ENCODE data around the gene KHSRP.
A peak's percentile ranks its signal among the peaks of the same experiment; 100 is the strongest.
"Not testable (repeated sequence)": the region's sequence is repeated elsewhere in the genome, so short reads cannot be mapped to it uniquely, and the experiment has no call there.

Gene KHSRP

DNA sequence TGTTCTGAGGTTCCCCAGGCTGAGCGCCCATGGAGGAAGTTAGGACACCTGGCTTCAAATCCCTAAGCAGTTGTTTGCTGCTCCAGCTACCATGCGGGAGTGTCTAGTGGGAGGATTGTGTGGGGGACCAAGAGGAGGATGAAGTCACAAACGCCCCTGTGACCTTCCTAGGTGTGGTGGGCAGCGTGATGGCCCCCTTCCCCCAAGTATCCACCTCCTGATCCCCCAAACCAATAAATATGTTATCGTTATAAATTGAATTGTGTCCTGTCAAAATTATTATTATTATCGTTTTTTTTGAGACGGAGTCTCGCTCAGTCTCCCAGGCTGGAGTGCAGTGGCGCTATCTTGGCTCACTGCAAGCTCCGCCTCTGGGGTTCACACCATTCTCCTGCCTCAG, 9.1 kb upstream of the KHSRP start, which contains the start of gene SLC25A41:
Gene SLC25A41, minus strand, starts transcription at position 101 of the 400 bp plus-strand sequence. Its CDS starts 70 bp downstream, at position 31.
- TF ChIP-seq CTCF (IDR thresholded peaks at IDR 0.05; ENCODE audit: low read depth, low read length), result no peak
- no peak for TF ChIP-seq POLR2A (IDR thresholded peaks at IDR 0.05; ENCODE audit: extremely low read depth, insufficient read length)
- TF ChIP-seq MAX (IDR thresholded peaks at IDR 0.05; ENCODE audit: low read depth, low read length), result no peak
- no peak for TF ChIP-seq MYC (IDR thresholded peaks at IDR 0.05; ENCODE audit: low read depth, low read length)
- DNase-seq (ENCODE audit: low read depth), result no peak
- no peak within 1 kb of the TSS for H3K4me3 ChIP-seq (ENCODE audit: low read depth, low read length)

GRCh38 chr19:6433165-6433564, 8.6 kb upstream of the KHSRP start:
- DNase-seq (ENCODE audit: low read depth), result no peak
- H3K4me3 ChIP-seq (ENCODE audit: low read depth, low read length), result no peak overlapping the region
- TF ChIP-seq CTCF (IDR thresholded peaks at IDR 0.05; ENCODE audit: low read depth, low read length), result no peak
- no peak for TF ChIP-seq MAX (IDR thresholded peaks at IDR 0.05; ENCODE audit: low read depth, low read length)
- no peak for TF ChIP-seq MYC (IDR thresholded peaks at IDR 0.05; ENCODE audit: low read depth, low read length)
- TF ChIP-seq POLR2A (IDR thresholded peaks at IDR 0.05; ENCODE audit: extremely low read depth, insufficient read length), result no peak

- TF ChIP-seq POLR2A (IDR thresholded peaks at IDR 0.05; ENCODE audit: extremely low read depth, insufficient read length), result no peak
- TF ChIP-seq MAX (IDR thresholded peaks at IDR 0.05; ENCODE audit: low read depth, low read length), result no peak
- TF ChIP-seq MYC (IDR thresholded peaks at IDR 0.05; ENCODE audit: low read depth, low read length), result no peak
- TF ChIP-seq CTCF (IDR thresholded peaks at IDR 0.05; ENCODE audit: low read depth, low read length), result no peak
- H3K4me3 ChIP-seq (ENCODE audit: low read depth, low read length), result no peak overlapping the region
- no peak for DNase-seq (ENCODE audit: low read depth)
These were observed 7.3 kb upstream of the KHSRP start for GRCh38 chr19:6431891-6432290.

GRCh38 chr19:6429419-6430221, 5.0 kb upstream of the KHSRP start:
- H3K4me3 ChIP-seq (ENCODE audit: low read depth, low read length), result no peak overlapping the region
- no peak for DNase-seq (ENCODE audit: low read depth)
- no peak for TF ChIP-seq POLR2A (IDR thresholded peaks at IDR 0.05; ENCODE audit: extremely low read depth, insufficient read length)
- TF ChIP-seq MYC (IDR thresholded peaks at IDR 0.05; ENCODE audit: low read depth, low read length), result no peak
- peak; percentile 27; the same call in 1 of the 2 replicates for TF ChIP-seq MAX (IDR thresholded peaks at IDR 0.05; ENCODE audit: low read depth, low read length)
- no peak for TF ChIP-seq CTCF (IDR thresholded peaks at IDR 0.05; ENCODE audit: low read depth, low read length)

DNA sequence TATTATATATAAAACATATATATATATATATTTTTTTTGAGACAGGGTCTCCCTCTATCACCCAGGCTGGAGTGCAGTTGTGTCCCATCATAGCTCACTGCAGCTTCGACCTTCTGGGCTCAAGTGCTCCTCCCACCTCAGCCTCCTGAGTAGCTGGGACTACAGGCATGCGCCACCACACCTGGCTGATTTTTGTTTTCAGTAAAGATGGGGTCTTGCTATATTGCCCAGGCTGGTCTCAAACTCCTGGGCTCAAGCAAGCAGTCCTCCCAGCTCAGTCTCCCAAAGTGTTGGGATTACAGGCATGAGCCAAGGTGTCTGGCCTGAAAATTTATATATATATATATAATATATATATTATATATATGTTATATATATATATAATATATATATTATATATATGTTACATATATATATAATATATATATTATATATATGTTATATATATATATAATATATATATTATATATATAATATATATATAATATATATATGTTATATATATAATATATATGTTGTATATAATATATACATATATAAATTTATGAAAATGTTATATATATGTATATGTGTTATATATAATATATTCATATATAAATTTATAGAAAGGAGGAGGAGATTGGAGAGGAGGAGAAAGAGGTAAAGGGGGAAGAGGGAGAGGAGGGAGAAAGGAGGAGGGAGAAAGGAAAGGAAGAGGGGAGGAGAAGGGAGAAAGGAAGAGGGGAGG, 4.2 kb upstream of the KHSRP start:
- H3K4me3 ChIP-seq (ENCODE audit: low read depth, low read length); DNase-seq (ENCODE audit: low read depth): not testable (repeated sequence)

DNA sequence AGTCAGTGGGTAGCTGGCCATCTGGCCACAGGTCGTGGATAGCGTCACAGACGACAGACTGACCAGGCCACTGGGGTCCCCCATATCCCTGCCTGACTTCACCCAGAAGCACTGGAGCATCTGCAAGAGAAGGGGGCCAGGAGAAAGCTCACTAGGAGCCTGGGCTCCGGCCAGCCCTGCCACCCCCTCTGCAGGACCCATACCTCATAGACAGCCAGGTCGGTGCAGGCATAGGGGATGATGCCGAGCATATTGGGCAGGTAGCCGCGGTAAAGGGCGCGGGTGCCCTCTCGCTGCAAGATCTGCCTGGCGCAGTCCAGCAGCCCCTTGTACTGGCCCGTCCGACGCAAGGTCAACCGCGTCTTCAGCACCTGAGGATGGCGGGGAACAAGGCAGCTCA, 2.5 kb upstream of the KHSRP start:
- TF ChIP-seq MAX (IDR thresholded peaks at IDR 0.05; ENCODE audit: low read depth, low read length) (no peak), MYC (IDR thresholded peaks at IDR 0.05; ENCODE audit: low read depth, low read length) (no peak), POLR2A (IDR thresholded peaks at IDR 0.05; ENCODE audit: extremely low read depth, insufficient read length) (no peak), CTCF (IDR thresholded peaks at IDR 0.05; ENCODE audit: low read depth, low read length) (no peak)
- H3K4me3 ChIP-seq (ENCODE audit: low read depth, low read length), result no peak overlapping the region

More for the DNA sequence above, 2.5 kb upstream of the KHSRP start:
- DNase-seq (ENCODE audit: low read depth), result no peak
